Measurements from ENCODE around the gene SNX27. TPM values are rescaled to one million over a fixed set of nuclear protein-coding genes. Genes with fewer than 3 reads are reported as not detected.
"Not testable (repeated sequence)": the region's sequence is repeated elsewhere in the genome, so short reads cannot be mapped to it uniquely, and the experiment has no call there.

SNX27 gene
- total RNA-seq, 1 donor from 2014 or later: 18.8 TPM

- DNase-seq (ENCODE audit: low read depth): no peak
- H3K4me3 ChIP-seq (ENCODE audit: low read depth, low read length): no peak overlapping the region
- H3K27me3 ChIP-seq (ENCODE audit: control insufficient read depth, insufficient read depth, low read length): no peaks in the 10 kb centered on the region
- H3K36me3 ChIP-seq (ENCODE audit: control insufficient read depth, insufficient read depth, low read length): peaks cover 1% of the 10 kb centered on the region
- TF ChIP-seq CTCF (IDR thresholded peaks at IDR 0.05; ENCODE audit: insufficient read depth, low read length, poor library complexity, severe bottlenecking): no peak
Observed at GRCh38 chr1:151673407-151673806, 61.6 kb downstream of the SNX27 start.

DNA sequence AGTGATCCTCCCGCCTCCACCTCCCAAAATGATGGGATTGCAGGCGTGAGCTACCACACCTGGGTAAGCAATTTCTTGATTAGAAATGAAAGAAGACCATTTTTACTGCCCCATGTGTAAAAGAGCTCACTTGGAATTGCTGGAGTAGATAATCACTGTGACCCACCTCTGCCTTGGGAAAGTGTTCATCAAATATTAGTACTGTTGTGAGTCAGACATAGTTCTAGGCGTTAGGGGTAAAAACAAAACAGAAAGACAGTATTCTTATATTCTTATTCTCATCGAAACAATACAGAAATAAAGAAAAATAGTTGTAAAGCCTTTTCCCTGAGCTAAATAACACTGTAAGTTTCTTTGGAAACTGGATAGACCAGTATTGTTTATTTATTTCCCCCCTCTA, 68.5 kb downstream of the SNX27 start:
- H3K36me3 ChIP-seq (ENCODE audit: control insufficient read depth, insufficient read depth, low read length): no peaks in the 10 kb centered on the region
- TF ChIP-seq CTCF (IDR thresholded peaks at IDR 0.05; ENCODE audit: insufficient read depth, low read length, poor library complexity, severe bottlenecking): no peak
- H3K4me3 ChIP-seq (ENCODE audit: low read depth, low read length): no peak overlapping the region
- peak; percentile 7 for DNase-seq (ENCODE audit: low read depth)
- H3K27me3 ChIP-seq (ENCODE audit: control insufficient read depth, insufficient read depth, low read length): no peaks in the 10 kb centered on the region

- no peaks in the 10 kb centered on the region for H3K27me3 ChIP-seq (ENCODE audit: control insufficient read depth, insufficient read depth, low read length)
- H3K36me3 ChIP-seq (ENCODE audit: control insufficient read depth, insufficient read depth, low read length): no peaks in the 10 kb centered on the region
- no peak for TF ChIP-seq CTCF (IDR thresholded peaks at IDR 0.05; ENCODE audit: insufficient read depth, low read length, poor library complexity, severe bottlenecking)
- no peak overlapping the region for H3K4me3 ChIP-seq (ENCODE audit: low read depth, low read length)
- DNase-seq (ENCODE audit: low read depth): peak; percentile 80
Observed at GRCh38 chr1:151680826-151681225, 69.0 kb downstream of the SNX27 start.

DNA sequence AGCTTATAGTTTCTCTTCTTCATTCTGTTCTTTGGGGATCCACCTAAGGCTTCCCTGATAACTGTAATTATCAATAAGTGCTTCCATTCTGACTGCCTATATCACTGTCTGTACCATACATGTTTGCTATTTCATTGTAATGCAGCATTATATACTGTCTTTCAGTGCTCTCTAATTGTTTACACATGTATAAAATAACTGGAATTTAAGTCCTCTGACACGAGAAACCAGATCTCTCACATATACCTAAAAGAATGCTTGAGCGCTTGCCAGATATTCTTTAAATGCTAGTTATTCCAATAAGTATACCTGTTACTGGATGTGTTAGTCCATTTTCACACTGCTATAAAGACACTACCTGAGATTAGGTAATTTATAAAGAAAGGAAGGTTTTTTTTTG, 70.1 kb downstream of the SNX27 start:
- Histone ChIP-seq H3K4me3 (ENCODE audit: low read depth, low read length) (no peak overlapping the region), H3K27me3 (ENCODE audit: control insufficient read depth, insufficient read depth, low read length) (no peaks in the 10 kb centered on the region), H3K36me3 (ENCODE audit: control insufficient read depth, insufficient read depth, low read length) (no peaks in the 10 kb centered on the region)
- no peak for DNase-seq (ENCODE audit: low read depth)
- TF ChIP-seq CTCF (IDR thresholded peaks at IDR 0.05; ENCODE audit: insufficient read depth, low read length, poor library complexity, severe bottlenecking): no peak

GRCh38 chr1:151682901-151683300, 71.1 kb downstream of the SNX27 start:
- H3K4me3 ChIP-seq (ENCODE audit: low read depth, low read length); DNase-seq (ENCODE audit: low read depth); H3K27me3 ChIP-seq (ENCODE audit: control insufficient read depth, insufficient read depth, low read length); H3K36me3 ChIP-seq (ENCODE audit: control insufficient read depth, insufficient read depth, low read length): not testable (repeated sequence)

- no peak for TF ChIP-seq CTCF (IDR thresholded peaks at IDR 0.05; ENCODE audit: insufficient read depth, low read length, poor library complexity, severe bottlenecking)
- Histone ChIP-seq H3K36me3 (ENCODE audit: control insufficient read depth, insufficient read depth, low read length) (no peaks in the 10 kb centered on the region), H3K4me3 (ENCODE audit: low read depth, low read length) (no peak overlapping the region), H3K27me3 (ENCODE audit: control insufficient read depth, insufficient read depth, low read length) (no peaks in the 10 kb centered on the region)
- DNase-seq (ENCODE audit: low read depth): no peak
Observed at GRCh38 chr1:151684128-151684527, 72.3 kb downstream of the SNX27 start.
